ENCODE data around the gene BCOR.

The BCOR gene

GRCh38 chrX:40019541-40019940, 78.2 kb downstream of the BCOR start:
- DNase-seq (ENCODE audit: low spot score) = no peak

DNA sequence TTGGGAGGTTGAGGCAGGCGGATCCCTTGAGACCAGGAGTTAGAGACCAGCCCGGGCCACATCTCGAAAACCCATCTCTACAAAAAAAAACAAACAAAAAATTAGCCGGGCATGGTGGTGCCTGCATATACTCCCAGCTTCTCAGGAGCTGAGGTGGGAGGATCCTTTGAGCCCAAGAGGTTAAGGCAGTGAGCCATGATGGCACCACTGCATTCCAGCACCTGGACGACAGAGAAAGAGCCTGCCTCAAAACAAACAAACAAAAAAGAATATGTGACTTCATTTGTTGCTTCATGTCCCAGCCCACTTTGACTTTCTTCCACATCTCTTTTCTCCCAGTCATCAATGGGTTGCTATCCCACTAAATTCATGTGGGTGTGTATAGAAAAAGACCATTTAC, 79.7 kb downstream of the BCOR start:
- DNase-seq (ENCODE audit: low spot score) = no peak

DNA sequence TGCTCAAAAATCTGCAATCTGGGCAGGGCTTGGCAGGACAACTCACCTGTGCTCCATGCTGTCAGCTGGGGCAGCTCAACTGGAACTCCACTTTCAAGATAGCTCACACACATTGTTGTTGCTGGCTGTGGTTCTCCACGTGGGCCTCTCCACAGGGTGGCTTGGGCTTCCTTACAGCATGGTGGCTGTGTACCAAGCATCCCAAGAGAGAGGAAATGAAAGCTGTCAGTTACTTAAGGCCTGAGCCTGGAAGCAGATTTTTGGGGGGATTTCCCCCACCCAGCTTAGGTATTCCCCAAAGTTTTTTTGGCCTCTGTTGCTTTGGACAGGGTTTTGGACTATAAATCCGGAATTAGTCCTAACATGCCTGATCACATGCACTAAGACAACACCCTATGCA, 81.0 kb downstream of the BCOR start:
- no peak for DNase-seq (ENCODE audit: low spot score)

DNA sequence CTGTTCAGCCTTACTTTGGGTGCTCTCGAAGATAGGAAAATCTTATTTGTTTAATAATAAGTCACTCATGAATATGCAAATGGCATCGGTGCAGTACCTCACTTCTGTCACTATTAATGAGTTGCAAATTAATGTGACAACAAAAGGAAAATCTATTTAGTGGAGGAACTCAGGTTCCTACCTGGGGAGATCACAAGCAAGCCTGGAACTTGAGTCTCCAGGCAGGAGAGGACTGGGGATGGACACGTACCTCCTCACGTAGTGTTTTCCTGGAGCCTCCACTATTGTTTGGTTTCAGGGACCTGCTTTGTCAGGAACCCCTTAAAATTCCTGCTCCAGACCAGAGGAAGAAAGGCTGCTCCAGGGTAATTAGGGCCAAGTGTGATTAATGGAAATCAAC, 82.1 kb downstream of the BCOR start:
- no peak for DNase-seq (ENCODE audit: low spot score)

GRCh38 chrX:40013266-40014195, 84.2 kb downstream of the BCOR start:
- peak; percentile 78 for DNase-seq (ENCODE audit: low spot score)

GRCh38 chrX:40012868-40013265, 84.9 kb downstream of the BCOR start:
- DNase-seq (ENCODE audit: low spot score) = no peak

- peak; percentile 39 for DNase-seq (ENCODE audit: low spot score)
Measured at GRCh38 chrX:40012039-40012867, 85.5 kb downstream of the BCOR start.

- DNase-seq (ENCODE audit: low spot score) = no peak
Measured at GRCh38 chrX:40011322-40012038, 86.3 kb downstream of the BCOR start.

DNA sequence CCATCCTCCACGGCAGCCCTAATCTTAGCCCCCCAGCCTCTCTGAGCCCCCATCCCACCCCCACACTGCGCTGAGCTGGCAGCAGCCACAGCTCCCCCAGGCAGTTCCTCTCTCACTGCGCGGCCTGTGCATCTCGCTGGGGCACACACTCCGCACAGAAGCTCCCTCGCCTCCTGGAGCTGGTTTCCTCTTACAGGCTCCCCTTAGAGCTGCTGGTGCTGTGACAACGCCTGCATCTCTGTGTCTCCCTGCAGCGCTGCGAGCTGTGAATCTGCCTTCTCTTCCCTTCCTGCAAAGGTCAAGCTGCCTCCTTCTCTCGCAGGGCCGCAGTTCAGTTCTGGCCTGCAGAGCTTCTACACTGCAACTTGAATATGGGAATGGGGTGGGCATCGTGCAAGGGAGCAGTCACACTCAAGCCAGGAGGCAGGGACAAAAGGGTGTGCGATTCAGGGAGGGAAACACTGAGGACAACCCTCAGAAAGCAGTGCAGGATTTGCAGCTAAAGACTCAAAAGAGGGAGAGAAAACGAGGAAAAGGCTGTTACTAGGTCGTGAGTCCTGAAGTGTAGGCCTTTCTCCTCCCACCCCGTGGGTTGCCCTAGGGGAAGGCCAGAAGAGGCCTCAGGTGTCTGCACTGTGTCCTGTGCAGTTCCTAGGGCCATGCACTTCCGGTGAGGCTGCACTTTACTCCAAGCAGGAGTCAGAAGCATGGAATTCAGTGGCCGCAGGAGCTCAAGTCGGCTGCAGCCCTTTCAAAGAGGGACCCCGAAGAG, 87.0 kb downstream of the BCOR start:
- DNase-seq (ENCODE audit: low spot score) = no peak

- no peak for DNase-seq (ENCODE audit: low spot score)
Measured at GRCh38 chrX:40009890-40010289, 87.9 kb downstream of the BCOR start.

- no peak for DNase-seq (ENCODE audit: low spot score)
Measured at GRCh38 chrX:40009462-40009851, 88.3 kb downstream of the BCOR start.

DNA sequence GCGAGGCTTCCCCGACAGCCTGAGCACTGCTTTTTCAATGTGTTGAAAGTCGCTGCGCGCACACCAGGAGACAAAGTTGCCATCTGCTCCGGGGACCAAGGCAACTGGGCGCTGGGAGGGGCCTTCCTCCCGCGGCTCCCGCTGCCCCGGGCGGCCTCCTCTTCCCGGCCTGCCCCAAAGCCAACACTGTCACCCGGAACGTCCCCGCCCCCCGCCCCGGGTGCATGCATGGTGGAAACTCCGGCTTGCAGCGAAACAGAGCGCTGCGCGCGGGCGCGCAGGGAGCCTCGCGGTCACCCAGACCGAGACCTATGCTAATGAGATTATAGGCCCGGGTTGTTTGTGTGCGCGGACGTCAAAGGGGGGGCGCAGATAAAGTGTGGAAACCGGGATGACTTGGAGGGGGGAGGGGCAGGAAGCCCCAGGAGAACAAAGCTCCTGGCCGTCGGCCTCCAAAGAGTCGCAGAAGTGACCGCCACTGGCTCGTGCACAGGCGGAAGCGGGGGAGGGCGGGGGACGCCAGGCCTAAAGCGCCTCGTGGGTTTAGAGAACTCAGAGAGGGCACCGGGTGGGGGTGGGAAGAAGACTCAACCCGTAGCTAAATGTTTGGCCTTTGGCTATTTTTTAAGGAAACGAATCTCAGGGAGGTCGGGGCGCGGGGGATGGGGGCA, 88.8 kb downstream of the BCOR start:
- DNase-seq (ENCODE audit: low spot score) = no peak

- no peak for DNase-seq (ENCODE audit: low spot score)
Measured at GRCh38 chrX:40007756-40008705, 89.7 kb downstream of the BCOR start.

DNA sequence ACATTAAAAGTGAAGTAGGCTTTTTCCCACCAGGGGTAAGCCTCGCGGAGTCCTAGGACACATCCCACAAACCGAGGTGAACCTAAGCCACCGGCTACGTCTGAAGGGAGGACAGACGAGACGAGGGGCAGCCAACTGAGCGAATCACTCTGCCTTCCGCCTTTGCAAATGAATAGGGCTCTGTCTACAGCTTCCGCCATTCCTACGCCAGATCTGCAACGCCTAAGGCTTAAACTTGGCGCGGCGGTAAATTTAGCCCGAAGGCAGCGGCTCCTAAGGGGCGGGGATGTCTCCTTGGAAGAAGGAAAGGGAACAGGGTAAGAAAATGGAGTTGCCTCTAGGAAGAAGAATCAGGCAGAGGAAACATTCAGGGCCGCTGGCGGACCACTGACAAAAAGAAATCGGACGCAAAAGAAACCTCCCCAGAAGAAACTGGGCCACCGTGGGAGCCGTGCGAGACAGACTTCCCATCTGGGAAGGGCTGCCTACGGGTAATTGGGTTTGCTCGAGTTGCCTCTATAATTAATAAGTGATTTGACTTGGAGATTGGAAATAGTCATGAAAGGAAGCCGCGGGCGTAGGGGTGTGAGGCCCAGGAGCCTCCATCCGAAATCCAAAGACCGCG, 90.5 kb downstream of the BCOR start:
- no peak for DNase-seq (ENCODE audit: low spot score)

- DNase-seq (ENCODE audit: low spot score) = no peak
Measured at GRCh38 chrX:40006106-40007017, 91.4 kb downstream of the BCOR start.

DNA sequence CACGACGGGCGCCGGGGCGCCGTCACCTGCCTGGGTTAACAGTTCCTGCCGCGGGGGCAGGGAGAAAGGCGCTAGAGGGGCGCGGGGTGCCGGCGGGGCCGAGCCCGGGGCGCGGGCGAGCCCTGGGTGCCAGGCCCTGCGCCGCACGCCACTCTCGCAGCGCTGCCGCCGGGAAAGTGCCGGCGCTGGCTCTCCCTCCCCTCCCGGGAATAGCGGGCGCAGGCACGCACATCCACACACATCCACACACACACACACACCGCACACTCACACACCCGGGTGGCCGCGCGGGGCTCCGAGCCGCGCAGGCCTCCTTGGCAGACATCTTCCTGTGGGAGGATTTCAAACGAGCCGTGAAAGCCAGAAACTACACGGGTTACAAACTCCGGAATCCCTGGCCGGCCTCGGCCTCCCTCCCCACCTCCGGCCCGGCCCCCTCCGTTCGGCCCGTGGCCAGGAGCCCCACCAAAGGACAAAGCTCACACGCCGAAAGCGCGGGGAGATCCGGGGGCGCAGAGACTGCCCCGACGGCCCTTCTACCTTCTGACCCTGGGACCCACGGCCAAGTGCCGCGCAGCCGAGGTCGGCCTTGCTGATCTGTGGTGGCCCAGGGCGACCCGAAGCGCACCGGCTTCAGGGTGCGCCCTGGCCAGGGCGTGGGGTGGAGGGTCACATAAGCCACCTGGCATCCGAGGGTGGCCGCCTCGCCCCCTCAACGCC, 92.3 kb downstream of the BCOR start:
- DNase-seq (ENCODE audit: low spot score) = no peak

- no peak for DNase-seq (ENCODE audit: low spot score)
Measured at GRCh38 chrX:40004921-40005291, 92.9 kb downstream of the BCOR start.

- no peak for DNase-seq (ENCODE audit: low spot score)
Measured at GRCh38 chrX:40004246-40004535, 93.6 kb downstream of the BCOR start.
